ENCODE measurements around the gene RASAL2.

Gene RASAL2

DNA sequence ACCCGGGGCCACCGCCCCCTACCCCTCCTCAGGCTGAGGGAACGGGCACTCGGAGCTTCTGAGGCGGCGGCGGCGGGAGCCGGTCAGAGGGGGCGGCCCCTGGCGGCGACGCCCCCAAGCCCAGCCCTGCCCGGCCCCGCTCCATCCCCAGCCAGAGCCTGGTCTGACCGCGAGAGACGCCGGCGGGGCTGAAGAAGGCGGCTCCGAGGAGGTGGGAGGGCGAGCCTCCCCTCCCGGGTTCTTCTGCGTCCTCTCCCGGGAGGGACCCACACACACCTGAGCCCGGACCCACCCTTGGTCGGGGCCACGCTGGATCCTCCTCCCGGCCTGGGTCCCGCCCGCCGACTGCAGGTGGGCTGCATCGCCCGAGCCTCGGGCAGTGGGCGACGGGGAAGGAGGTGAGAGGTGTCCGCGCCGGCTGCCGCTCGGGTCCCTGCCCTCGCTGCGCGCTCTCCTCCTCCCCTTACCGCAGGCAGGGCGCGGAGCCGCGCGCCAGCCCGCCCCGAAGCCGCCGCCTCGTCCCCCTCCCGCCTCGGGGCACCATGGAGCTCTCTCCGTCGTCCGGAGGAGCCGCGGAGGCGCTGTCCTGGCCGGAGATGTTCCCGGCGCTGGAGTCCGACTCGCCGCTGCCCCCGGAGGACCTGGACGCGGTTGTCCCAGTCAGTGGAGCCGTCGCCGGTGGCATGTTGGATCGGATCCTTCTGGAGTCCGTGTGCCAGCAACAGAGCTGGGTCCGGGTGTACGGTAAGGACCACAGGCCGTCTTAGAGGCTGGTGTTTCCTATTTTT lies at the start of gene RASAL2:
Gene RASAL2 (plus strand): TSS at position 154 of the 788 bp plus-strand sequence. CDS start 389 bp downstream, at position 543.
- in situ Hi-C loops (cut with MboI; ENCODE audit: low sequenced_read_pairs) = no loop called here

GRCh38 chr1:178046591-178047270 lies 47.2 kb upstream of the RASAL2 start:
- in situ Hi-C loops (cut with MboI; ENCODE audit: low sequenced_read_pairs) = loop anchor here (25.0 kb wide), 1 partner anchor 466 kb away; the partner anchor contains the start of gene TEX35

DNA sequence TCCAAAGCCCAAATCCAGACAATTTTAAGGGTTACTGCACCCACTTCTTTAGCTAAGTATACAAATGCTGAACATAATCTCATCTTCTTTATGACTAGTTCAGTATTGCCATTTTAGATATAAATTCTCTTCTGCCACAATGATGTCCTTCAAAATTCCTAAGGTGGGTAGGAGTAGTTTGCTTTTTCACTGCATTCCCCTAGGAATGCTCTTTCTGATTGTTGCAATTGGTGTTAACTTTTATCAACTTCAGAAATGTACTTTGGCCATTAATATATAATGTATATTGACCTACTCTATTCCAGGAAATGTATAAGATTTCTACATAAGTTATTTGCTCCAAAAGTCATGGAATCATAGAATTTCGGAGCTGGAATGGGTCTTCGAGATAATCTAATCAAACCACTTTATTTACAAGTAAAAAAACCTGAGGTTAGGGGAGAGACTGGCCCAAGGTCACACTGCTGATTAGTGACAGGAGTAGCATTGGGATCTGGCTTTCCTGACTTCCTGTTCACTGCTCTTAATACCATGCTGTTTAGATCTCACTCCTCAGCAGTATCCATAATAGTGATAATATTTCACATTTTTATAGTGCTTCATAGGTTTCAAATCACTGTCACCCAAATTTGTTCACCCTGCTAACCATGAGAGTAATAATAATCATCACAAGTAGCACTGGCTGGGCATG lies 46.4 kb upstream of the RASAL2 start:
- in situ Hi-C loops (cut with MboI; ENCODE audit: low sequenced_read_pairs) = loop anchor here (25.0 kb wide), 1 partner anchor 465 kb away; the partner anchor contains the start of gene TEX35

GRCh38 chr1:178048426-178048825 lies 45.5 kb upstream of the RASAL2 start:
- in situ Hi-C loops (cut with MboI; ENCODE audit: low sequenced_read_pairs) = loop anchor here (25.0 kb wide), 1 partner anchor 464 kb away; the partner anchor contains the start of gene TEX35

GRCh38 chr1:178048883-178049282 lies 45.0 kb upstream of the RASAL2 start:
- in situ Hi-C loops (cut with MboI; ENCODE audit: low sequenced_read_pairs) = loop anchor here (25.0 kb wide), 1 partner anchor 463 kb away; the partner anchor contains the start of gene TEX35

GRCh38 chr1:178050084-178050483 lies 43.8 kb upstream of the RASAL2 start:
- in situ Hi-C loops (cut with MboI; ENCODE audit: low sequenced_read_pairs) = loop anchor here (10.0 kb wide), 2 partner anchors 135 to 235 kb away; no protein-coding TSS in a partner anchor

GRCh38 chr1:178051071-178051470 lies 42.8 kb upstream of the RASAL2 start:
- in situ Hi-C loops (cut with MboI; ENCODE audit: low sequenced_read_pairs) = loop anchor here (10.0 kb wide), 2 partner anchors 134 to 234 kb away; no protein-coding TSS in a partner anchor

GRCh38 chr1:178052650-178053461 lies 41.0 kb upstream of the RASAL2 start:
- in situ Hi-C loops (cut with MboI; ENCODE audit: low sequenced_read_pairs) = loop anchor here (10.0 kb wide), 2 partner anchors 132 to 232 kb away; no protein-coding TSS in a partner anchor

DNA sequence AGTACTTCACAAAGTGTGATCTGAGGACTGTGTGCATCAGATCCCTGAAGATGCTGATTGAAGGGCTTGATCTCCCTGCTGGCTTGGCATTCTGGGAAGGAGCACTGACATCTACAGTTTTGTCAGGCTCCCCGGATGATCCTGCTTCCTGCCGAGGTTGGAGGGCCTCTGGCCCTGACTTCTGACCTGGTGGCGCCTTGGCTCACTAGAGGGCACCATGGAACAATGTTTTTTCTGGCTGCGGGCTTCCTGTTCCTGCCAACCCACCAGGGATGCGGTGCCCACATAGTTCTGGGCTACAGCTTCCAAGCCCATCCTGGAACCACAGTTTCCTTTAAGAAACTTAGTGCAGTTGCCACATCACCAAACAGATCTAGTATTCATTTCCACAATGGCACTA lies 38.8 kb upstream of the RASAL2 start:
- in situ Hi-C loops (cut with MboI; ENCODE audit: low sequenced_read_pairs) = loop anchor here (10.0 kb wide), 2 partner anchors 130 to 230 kb away; no protein-coding TSS in a partner anchor

DNA sequence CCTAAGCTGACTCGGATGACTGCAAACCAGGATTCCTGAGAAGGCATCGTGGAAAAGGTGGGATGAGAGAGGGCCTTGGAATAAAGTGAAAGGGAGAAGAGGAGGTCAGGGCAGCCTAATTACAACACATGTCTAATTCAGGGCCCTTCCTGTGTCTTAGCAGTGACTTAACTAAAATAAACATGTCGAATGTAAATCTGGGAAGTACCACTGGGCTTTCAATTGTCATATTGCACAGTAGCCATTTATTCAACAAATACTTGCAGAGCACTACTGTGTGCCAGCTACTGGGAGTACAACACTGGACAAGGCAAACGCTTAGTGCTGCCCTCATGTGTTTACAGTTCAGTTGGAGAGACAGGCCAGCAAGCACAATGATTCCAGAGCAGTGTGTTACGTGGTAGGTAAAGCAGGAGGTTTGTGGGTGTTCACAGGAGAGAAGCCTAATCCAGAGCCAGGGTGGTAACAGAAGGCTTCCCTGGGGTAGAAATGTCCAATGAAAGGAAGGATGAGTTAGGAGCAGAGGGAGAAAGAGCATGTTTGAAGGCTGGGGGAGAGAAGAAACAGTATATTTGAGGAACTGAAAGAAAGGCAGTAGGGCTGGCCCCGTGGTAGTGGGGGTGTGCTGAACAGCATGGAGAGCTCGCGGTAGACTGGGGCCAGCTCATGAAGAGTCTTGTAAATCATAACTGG lies 38.0 kb upstream of the RASAL2 start:
- in situ Hi-C loops (cut with MboI; ENCODE audit: low sequenced_read_pairs) = loop anchor here (10.0 kb wide), 2 partner anchors 129 to 229 kb away; no protein-coding TSS in a partner anchor

DNA sequence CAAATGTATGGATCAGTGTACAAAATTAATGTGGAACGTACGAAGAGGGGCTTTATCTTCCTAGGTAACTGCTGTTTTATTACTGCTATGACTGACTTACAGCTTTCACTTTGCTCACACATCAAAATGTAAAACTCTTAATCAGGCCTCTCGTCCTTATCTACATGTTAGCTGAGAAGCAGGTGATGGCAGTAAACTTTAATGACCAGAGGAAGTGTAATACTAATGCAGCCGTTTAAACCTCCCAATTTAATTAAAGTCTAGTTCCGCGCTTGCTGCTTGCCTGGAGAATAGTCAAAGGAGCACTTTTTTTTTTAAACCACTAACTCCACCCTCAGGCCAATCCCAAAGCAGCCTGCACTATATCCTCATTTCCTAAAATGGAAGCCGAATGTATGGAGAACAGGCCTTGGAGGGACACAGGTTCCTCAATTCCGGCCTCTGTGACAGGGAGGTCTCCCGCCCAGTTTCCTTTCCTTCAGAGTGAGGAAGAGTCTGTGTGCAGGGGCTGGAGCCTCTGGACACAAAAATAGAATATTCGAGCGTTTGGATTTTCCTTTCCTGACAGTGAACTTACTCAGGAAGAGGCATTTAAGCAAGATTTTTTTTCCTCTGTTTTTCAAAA lies 36.7 kb upstream of the RASAL2 start:
- in situ Hi-C loops (cut with MboI; ENCODE audit: low sequenced_read_pairs) = loop anchor here (10.0 kb wide), 2 partner anchors 128 to 228 kb away; no protein-coding TSS in a partner anchor

DNA sequence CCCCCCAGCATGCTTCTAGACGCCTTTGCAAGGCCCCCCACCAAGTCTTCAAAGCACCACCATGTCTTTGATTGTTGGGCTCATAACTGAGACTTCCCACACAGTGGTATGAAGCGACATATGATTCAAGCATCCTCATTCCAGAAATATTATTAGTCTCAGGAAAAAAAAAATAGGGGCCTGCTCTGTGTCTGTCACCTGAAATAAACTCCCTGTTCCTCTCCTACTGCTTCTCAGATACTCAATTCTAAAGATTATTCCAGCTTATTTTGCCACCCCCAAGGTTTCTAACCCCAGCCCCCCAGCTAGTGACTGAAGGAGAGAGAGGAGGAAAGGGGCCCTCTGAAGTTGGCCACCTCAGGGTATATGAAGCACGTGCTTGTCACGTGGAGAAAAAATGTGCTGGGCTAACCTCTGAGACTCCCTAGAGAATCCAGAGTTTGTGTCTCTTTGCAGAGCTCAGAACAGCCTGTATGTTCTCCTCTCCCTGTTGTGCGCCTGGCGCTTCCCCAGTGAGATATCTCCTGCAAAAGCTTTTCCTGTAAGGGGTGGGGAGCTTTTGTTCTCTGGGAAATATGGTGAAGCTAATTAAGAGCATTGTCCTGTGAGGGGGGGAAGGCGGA lies 35.9 kb upstream of the RASAL2 start:
- in situ Hi-C loops (cut with MboI; ENCODE audit: low sequenced_read_pairs) = loop anchor here (10.0 kb wide), 2 partner anchors 127 to 227 kb away; no protein-coding TSS in a partner anchor

DNA sequence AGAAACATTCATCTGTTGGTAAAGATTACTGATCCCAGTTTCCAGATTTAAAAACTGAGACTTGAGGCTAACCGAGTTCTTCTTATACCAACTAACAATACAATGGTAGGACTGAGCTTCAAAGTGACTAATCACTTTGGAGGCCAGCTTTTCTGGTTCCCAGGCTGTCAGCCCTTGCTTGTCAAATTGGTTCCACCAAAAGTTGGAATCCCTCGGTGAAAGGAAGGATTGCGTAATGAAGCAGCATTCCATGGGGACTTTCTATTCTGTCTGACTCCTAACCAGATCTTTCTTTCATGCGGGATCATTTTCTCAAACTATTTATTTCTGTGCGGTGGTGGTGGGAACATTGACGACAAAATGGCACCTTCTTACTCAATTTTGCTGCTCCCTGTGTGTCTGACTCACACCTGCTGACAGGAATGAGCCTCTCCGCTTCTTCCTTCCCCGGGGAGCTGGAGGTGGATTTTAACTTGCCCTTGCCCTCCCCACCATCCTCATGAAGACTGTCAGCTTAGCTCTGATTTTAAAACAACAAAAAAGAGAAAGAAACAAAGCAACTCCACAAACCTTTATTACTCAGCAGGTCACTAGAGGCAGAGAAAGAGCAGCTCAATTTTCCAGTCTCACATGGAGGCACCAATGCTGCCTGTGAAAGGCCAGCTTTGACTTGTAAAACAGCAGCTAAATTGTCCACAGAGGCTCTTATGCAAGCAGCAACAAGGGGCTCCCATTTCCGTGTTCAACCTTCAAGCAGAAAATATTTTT lies 32.9 kb upstream of the RASAL2 start:
- in situ Hi-C loops (cut with MboI; ENCODE audit: low sequenced_read_pairs) = no loop called here

- in situ Hi-C loops (cut with MboI; ENCODE audit: low sequenced_read_pairs) = no loop called here
Observed at GRCh38 chr1:178061620-178062019, 32.3 kb upstream of the RASAL2 start.

- in situ Hi-C loops (cut with MboI; ENCODE audit: low sequenced_read_pairs) = no loop called here
Observed at GRCh38 chr1:178064191-178064821, 29.6 kb upstream of the RASAL2 start.

DNA sequence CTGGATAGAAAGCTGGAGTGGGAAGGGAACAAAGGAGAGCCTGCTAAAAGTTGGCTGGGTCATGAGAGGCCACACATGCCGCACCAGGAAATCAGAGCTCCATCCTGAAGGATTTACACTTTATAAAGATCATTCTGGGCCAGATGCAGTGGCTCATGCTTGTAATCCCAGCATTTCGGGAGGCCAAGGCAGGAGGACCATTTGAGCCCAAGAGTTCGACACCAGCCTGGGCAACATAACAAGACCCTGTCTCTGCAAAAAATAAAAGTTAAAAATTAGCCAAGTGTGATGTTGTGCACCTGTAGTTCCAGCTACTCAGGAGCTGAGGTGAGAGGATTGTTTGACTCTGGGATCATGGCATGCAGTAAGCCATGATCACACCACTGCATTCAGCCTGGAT lies 28.7 kb upstream of the RASAL2 start:
- in situ Hi-C loops (cut with MboI; ENCODE audit: low sequenced_read_pairs) = no loop called here

GRCh38 chr1:178066296-178066907 lies 27.5 kb upstream of the RASAL2 start:
- in situ Hi-C loops (cut with MboI; ENCODE audit: low sequenced_read_pairs) = no loop called here

Measured in HL-60/S4 (cell line).